GM12865 (cell line): ENCODE results near the gene JAZF1.
"Not testable (repeated sequence)": the region's sequence is repeated elsewhere in the genome, so short reads cannot be mapped to it uniquely, and the experiment has no call there.

Source experiments
- DNase-seq: peaks from one replicate; pipeline ENCODE4 v3.0.0; 2010; ENCODE audit warnings: low read depth
- H3K4me3 ChIP-seq: 2 replicates; pipeline ENCODE4 v1.5.1; 2011; ENCODE audit warnings: mild to moderate bottlenecking, low read depth, low read length, control low read depth
- TF ChIP-seq, protein P1 (sequence below): IDR thresholded peaks from 2 replicates; pipeline ENCODE4 v1.5.1; 2011; ENCODE audit warnings: low read length, control low read depth, low read depth, inconsistent platforms; ENCODE audit not compliant: insufficient read depth; ENCODE audit errors: missing control alignments

JAZF1 gene

DNA sequence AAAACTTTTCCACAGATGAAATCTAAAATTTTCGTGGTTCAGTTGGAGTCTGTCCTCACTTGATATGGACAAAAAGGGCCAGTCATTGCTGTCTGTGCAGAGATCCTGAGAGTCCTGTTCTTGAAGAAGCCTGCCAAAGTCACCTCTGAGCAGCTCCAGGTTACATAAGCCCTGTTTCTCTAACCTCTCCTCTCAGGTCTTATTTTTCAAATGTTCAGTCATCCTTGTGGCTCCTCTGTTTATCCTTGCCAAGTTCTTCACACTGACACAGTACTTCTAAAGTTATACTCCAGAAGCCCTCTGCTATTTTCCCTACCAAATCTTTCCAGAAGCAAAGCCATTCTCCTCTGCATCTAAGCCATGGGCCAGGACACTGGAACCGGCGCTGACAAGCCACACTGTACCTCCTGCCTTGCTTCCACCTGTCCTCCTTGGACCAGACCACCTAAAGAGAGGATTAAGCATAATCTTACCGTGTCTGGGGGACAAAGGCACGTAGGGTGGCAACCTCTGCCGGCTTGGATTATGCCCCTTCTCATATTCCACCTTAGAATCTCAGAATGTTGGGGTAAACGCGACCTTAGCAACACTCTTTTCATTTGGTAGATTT, 161.6 kb downstream of the JAZF1 start:
- TF ChIP-seq, protein P1, sequence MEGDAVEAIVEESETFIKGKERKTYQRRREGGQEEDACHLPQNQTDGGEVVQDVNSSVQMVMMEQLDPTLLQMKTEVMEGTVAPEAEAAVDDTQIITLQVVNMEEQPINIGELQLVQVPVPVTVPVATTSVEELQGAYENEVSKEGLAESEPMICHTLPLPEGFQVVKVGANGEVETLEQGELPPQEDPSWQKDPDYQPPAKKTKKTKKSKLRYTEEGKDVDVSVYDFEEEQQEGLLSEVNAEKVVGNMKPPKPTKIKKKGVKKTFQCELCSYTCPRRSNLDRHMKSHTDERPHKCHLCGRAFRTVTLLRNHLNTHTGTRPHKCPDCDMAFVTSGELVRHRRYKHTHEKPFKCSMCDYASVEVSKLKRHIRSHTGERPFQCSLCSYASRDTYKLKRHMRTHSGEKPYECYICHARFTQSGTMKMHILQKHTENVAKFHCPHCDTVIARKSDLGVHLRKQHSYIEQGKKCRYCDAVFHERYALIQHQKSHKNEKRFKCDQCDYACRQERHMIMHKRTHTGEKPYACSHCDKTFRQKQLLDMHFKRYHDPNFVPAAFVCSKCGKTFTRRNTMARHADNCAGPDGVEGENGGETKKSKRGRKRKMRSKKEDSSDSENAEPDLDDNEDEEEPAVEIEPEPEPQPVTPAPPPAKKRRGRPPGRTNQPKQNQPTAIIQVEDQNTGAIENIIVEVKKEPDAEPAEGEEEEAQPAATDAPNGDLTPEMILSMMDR = no peak
- no peak overlapping the region for H3K4me3 ChIP-seq
- no peak for DNase-seq

DNA sequence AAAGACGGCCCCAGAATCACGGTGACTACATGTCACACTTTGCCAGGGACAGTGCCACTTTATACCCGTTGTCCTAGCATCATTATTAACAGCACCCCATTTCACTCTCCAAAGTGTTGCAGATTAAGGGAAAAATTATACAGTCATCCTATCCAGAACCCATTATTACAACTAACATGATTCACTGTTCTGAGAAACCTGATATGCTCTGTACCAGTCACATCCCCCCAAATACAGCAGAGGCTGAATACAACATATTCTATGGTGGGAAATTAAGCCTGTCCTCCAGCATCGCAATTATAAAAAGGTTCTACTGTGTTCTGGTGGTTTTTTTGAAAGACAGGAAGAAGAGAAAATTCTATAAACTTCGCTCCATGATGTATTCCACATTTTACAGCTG, 162.1 kb downstream of the JAZF1 start:
- TF ChIP-seq, protein P1 = no peak
- no peak for DNase-seq
- H3K4me3 ChIP-seq = no peak overlapping the region

DNA sequence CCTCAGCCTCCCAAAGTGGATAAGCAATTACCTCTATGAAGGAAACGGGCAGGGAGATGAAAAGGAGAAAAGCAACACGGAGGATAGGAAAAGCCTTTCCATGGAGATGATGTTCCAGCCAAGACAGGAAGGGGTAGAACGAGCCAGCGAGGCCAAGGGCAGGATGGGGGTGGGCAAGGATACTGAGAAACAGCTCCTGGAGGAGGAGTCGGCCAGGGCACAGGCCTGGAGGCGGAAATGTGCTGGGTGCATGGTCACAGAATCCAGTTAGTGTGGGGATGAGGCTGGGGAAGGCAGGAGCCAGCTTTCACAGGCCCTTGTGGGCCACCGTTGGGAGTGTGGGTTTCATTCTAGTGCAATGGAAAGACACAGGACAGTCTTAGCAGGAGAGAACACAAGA, 162.6 kb downstream of the JAZF1 start:
- TF ChIP-seq, protein P1 = no peak
- no peak for DNase-seq
- H3K4me3 ChIP-seq = no peak overlapping the region

DNA sequence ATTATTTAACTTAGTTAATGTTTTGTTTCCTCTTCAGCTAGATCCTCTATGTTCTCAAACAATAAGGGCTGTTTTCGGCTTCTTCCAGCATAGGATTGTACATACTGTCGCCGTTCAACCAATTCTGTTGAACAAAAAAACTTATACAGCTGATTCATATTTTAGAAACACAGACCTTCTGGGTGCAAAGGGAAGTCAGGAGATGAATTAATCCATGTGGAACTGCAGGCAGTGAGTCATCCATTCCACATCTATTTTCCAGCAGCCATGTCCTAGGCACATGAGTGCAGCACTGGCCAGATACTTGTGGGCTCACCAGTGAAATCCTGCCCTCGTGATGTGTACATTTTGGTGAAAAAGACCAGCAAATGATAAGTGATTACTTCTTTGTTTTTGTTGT, 163.2 kb downstream of the JAZF1 start:
- no peak for DNase-seq
- TF ChIP-seq, protein P1 = no peak
- no peak overlapping the region for H3K4me3 ChIP-seq

DNA sequence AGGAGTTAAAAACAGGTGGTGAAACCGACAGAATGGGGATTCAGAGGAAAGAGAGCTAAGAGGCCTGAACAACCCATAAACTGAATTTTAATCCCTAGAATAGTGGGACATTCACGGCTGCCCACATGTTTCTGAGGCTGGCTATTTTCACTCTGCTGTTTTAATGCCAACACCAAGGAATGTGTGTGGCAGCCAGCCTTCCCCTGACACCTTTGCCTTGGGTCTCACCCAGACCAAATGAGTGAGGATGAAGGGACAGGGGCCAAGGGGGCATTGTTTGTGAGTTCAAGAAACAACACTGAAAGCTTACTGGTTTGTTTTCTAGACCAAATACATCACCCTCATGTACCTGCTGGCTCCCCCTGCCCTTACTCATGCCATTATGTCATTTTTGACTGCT, 164.3 kb downstream of the JAZF1 start:
- H3K4me3 ChIP-seq = no peak overlapping the region
- TF ChIP-seq, protein P1 = no peak
- no peak for DNase-seq

DNA sequence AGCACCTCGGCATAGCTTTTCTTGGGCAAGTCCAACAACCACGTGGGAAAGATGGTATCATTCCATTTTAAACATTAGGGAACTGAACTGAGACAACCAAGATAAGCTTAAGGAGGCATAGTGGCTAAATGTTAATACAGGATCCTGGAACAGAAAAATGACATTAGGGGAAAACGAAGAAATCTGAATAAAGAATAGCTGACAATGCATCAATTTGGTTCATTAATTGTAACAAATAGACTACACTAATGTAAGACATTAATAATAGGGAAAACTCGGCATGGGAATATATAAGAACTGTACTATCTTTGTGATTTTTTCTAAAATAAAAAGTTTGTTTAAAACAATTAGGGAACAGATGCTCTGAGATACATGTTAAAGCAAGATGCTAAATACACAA, 165.4 kb downstream of the JAZF1 start:
- DNase-seq = no peak
- no peak overlapping the region for H3K4me3 ChIP-seq
- TF ChIP-seq, protein P1 = no peak

DNA sequence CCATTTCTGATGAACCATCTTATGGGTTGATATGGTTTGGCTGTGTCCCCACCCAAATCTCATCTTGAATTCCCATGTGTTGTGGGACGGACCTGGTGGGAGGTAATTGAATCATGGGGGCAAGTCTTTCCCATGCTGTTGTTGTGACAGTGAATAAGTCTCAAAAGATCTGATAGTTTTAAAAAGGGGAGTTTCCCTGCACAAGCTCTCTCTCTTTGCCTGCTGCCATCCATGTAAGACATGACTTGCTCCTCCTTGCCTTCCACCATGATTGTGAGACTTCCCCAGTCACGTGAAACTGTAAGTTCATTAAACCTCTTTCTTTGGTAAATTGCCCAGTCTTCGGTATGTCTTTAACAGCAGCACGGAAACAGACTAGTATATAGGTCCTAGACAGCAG, 166.3 kb downstream of the JAZF1 start:
- not testable (repeated sequence) for DNase-seq, H3K4me3 ChIP-seq
